ENCODE results near the gene OGFOD3.
"Not testable (repeated sequence)": the region's sequence is repeated elsewhere in the genome, so short reads cannot be mapped to it uniquely, and the experiment has no call there.

The OGFOD3 gene

DNA sequence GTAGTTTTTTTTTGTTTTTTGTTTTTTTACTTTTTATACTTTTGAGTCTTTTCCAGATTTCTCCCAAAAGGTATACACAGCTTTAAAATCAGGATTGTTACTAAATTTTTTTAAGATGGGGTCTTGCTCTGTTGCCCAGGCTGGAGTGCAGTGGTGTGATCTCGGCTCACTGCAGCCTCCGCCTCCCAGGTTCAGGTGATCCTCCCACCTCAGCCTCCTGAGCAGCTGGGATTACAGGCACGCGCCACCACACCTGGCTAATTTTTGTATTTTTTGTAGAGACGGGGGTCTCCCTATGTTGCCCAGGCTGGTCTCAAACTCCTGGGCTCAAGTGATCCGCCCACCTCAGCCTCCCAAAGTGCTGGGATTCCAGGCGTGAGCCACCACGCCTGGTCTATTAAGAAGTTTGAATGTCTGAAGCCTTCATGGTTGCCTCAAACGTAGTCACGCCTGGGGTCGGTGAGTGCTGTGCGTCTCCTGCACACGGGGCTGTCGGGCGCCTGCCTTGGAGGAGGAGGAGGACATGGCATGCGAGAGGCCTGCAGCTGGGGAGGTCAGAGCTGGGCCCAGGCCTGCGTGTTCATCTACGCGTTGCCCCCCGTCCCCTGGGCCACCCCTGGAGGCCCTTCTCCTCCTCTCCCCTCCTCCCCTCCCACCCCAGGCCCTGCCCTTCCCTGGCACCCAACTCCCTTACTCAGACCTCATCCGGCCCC is 36.0 kb downstream of the OGFOD3 start:
- not testable (repeated sequence) for H3K9ac ChIP-seq (ENCODE audit: low read depth, low read length); H3K4me2 ChIP-seq (ENCODE audit: low read length); H3K4me3 ChIP-seq (ENCODE audit: low read length); H3K9me3 ChIP-seq (replicated peaks; ENCODE audit: low read length); H3K36me3 ChIP-seq (ENCODE audit: insufficient read depth, low read length)
- Histone ChIP-seq H3K27me3 (ENCODE audit: control insufficient read depth, insufficient read depth, low read length) (peaks cover 76% of the 10 kb centered on the region), H3K4me1 (ENCODE audit: control insufficient read depth, insufficient read depth, low read length) (peaks cover 20% of the 10 kb centered on the region)

DNA sequence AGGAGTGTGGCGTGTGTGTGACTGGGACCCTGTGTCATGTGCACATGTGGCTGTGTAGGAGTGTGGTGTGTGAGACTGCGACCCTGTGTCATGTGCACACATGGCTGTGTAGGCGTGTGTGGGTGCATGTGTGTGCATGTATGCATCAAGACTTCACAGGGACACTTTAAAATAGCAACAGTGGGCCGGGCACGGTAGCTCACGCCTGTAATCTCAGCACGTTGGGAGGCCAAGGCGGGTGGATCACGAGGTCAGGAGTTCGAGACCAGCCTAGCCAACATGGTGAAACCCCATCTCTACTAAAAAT is 36.7 kb downstream of the OGFOD3 start:
- Histone ChIP-seq H3K4me3 (ENCODE audit: low read length) (peak overlapping the region; percentile 49), H3K4me2 (ENCODE audit: low read length) (peak overlapping the region; percentile 66), H3K27me3 (ENCODE audit: control insufficient read depth, insufficient read depth, low read length) (peaks cover 69% of the 10 kb centered on the region), H3K4me1 (ENCODE audit: control insufficient read depth, insufficient read depth, low read length) (peaks cover 20% of the 10 kb centered on the region)
- not testable (repeated sequence) for H3K36me3 ChIP-seq (ENCODE audit: insufficient read depth, low read length); H3K9me3 ChIP-seq (replicated peaks; ENCODE audit: low read length); H3K9ac ChIP-seq (ENCODE audit: low read depth, low read length)

GRCh38 chr17:82380860-82381702 is 37.3 kb downstream of the OGFOD3 start:
- H3K4me2 ChIP-seq (ENCODE audit: low read length): peak overlapping the region; percentile 66
- peaks cover 63% of the 10 kb centered on the region for H3K27me3 ChIP-seq (ENCODE audit: control insufficient read depth, insufficient read depth, low read length)
- H3K4me3 ChIP-seq (ENCODE audit: low read length): peak overlapping the region; percentile 49
- H3K9me3 ChIP-seq (replicated peaks; ENCODE audit: low read length): no peaks in the 10 kb centered on the region
- peaks cover 20% of the 10 kb centered on the region for H3K4me1 ChIP-seq (ENCODE audit: control insufficient read depth, insufficient read depth, low read length)
- no peak overlapping the region for H3K9ac ChIP-seq (ENCODE audit: low read depth, low read length)
- no peaks in the 10 kb centered on the region for H3K36me3 ChIP-seq (ENCODE audit: insufficient read depth, low read length)

DNA sequence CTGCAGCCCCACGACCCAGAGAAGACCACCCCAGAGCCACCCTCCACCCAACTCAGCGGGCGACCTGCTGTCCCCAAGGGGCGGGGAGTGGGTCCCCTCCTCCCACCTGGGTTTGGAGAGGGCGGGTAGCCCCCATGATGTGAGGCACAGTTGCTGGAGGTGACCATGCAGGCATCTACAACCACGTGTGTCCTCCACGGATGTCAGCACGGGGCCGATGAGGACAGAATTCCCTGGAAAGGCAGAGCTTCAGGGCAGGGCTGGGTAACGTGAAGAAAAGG is 39.7 kb downstream of the OGFOD3 start:
- Histone ChIP-seq H3K36me3 (ENCODE audit: insufficient read depth, low read length) (no peaks in the 10 kb centered on the region), H3K9ac (ENCODE audit: low read depth, low read length) (no peak overlapping the region), H3K4me1 (ENCODE audit: control insufficient read depth, insufficient read depth, low read length) (peaks cover 10% of the 10 kb centered on the region), H3K4me2 (ENCODE audit: low read length) (no peak overlapping the region), H3K9me3 (replicated peaks; ENCODE audit: low read length) (no peaks in the 10 kb centered on the region), H3K27me3 (ENCODE audit: control insufficient read depth, insufficient read depth, low read length) (peaks cover 40% of the 10 kb centered on the region), H3K4me3 (ENCODE audit: low read length) (no peak overlapping the region)

DNA sequence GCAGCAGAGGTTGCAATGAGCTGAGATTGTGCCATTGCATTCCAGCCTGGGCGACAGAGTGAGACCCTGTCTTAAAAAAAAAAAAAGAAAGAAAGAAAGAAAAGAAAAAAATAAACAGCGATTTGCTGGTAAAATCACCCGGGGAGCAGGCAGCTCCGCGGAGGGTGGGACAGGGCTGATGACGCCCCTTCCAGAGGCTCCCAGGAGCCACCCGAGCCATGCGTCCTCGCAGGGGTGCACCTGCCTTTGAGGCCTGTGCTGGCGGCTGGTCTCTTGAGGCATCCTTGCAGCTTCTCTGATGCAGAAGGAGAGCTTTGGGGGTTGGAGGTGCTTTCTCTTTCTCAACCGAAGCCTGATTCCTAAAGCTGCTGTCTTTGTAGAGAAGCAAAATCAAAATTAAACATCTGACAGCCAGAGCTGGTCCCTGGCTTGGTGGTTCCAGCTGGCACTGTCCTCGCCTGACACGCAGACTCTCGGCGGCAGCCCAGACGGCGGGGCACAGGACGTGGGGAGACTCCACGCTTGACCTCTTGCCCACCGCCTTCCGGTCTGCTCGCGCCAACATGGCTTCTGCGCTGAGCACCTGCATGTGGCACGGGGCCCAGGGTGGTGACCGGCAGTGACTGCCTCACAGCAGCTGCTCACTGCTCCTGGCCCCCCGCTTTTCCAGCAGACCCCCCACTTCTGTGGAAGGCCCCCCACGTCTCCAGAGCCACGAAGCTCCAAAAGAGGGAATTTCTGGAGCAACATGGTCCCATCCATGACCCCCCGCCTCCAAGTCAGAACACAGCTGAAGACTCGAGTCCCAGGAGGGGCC is 40.3 kb downstream of the OGFOD3 start:
- peaks cover 10% of the 10 kb centered on the region for H3K4me1 ChIP-seq (ENCODE audit: control insufficient read depth, insufficient read depth, low read length)
- H3K4me3 ChIP-seq (ENCODE audit: low read length): no peak overlapping the region
- H3K9me3 ChIP-seq (replicated peaks; ENCODE audit: low read length): no peaks in the 10 kb centered on the region
- no peak overlapping the region for H3K9ac ChIP-seq (ENCODE audit: low read depth, low read length)
- H3K4me2 ChIP-seq (ENCODE audit: low read length): no peak overlapping the region
- H3K27me3 ChIP-seq (ENCODE audit: control insufficient read depth, insufficient read depth, low read length): peaks cover 36% of the 10 kb centered on the region
- no peaks in the 10 kb centered on the region for H3K36me3 ChIP-seq (ENCODE audit: insufficient read depth, low read length)

DNA sequence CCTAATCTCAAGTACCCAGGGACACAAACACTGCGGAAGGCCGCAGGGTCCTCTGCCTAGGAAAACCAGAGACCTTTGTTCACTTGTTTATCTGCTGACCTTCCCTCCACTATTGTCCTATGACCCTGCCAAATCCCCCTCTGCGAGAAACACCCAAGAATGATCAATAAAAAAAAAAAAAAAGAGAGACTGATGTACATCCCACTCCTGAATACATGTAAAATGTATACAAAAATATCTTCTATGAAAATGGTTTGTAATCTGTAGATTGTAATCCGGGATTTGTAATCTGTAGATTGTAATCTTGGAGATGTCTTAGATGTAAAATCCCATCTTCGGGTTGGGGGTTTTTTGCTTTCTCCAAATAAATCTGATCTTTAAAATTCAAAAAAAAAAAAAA is 41.1 kb downstream of the OGFOD3 start:
- not testable (repeated sequence) for H3K9ac ChIP-seq (ENCODE audit: low read depth, low read length); H3K9me3 ChIP-seq (replicated peaks; ENCODE audit: low read length); H3K36me3 ChIP-seq (ENCODE audit: insufficient read depth, low read length); H3K4me3 ChIP-seq (ENCODE audit: low read length); H3K4me2 ChIP-seq (ENCODE audit: low read length)
- H3K27me3 ChIP-seq (ENCODE audit: control insufficient read depth, insufficient read depth, low read length): peaks cover 43% of the 10 kb centered on the region
- H3K4me1 ChIP-seq (ENCODE audit: control insufficient read depth, insufficient read depth, low read length): peaks cover 16% of the 10 kb centered on the region

- no peak overlapping the region for H3K4me3 ChIP-seq (ENCODE audit: low read length)
- H3K4me2 ChIP-seq (ENCODE audit: low read length): no peak overlapping the region
- peaks cover 47% of the 10 kb centered on the region for H3K27me3 ChIP-seq (ENCODE audit: control insufficient read depth, insufficient read depth, low read length)
- no peaks in the 10 kb centered on the region for H3K36me3 ChIP-seq (ENCODE audit: insufficient read depth, low read length)
- no peak overlapping the region for H3K9ac ChIP-seq (ENCODE audit: low read depth, low read length)
- peaks cover 20% of the 10 kb centered on the region for H3K4me1 ChIP-seq (ENCODE audit: control insufficient read depth, insufficient read depth, low read length)
- no peaks in the 10 kb centered on the region for H3K9me3 ChIP-seq (replicated peaks; ENCODE audit: low read length)
Observed at GRCh38 chr17:82376042-82376730, 42.2 kb downstream of the OGFOD3 start.

DNA sequence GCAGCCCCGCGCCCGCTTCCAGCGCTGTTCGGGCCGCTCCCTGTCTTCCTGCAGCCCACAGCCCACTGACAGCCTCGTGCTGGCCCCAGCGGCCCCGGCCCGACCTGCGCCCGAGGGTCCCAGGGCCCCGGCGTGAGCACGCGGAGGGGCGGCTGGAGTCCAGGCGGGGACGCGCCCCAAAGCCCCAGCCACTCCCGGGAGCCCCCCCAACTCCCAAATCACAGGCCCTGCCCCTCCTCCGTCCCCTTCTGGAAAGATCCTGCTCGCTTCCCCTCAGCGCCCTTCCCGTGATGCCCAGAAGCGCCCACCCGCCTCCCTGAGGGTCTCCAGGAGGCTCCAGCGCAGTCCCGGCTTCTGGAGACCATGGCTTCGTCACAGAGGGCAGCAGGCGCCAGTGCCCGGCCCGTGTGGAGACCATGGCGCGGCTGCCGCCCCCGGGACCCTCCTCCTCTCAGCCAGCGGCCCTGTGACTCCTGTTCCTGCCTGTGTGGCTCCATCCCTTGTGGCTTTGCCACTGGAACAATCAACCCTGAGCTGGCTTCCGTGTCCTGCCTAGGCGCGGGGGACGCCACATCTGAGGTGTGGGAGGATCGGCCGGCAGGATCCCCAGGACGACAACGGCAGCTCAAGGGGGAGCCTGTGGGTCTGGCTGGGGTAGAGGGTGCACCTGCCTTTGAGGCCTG is 42.9 kb downstream of the OGFOD3 start:
- no peaks in the 10 kb centered on the region for H3K9me3 ChIP-seq (replicated peaks; ENCODE audit: low read length)
- no peak overlapping the region for H3K9ac ChIP-seq (ENCODE audit: low read depth, low read length)
- no peak overlapping the region for H3K4me2 ChIP-seq (ENCODE audit: low read length)
- H3K4me1 ChIP-seq (ENCODE audit: control insufficient read depth, insufficient read depth, low read length): peaks cover 22% of the 10 kb centered on the region
- H3K4me3 ChIP-seq (ENCODE audit: low read length): no peak overlapping the region
- H3K27me3 ChIP-seq (ENCODE audit: control insufficient read depth, insufficient read depth, low read length): peaks cover 47% of the 10 kb centered on the region
- H3K36me3 ChIP-seq (ENCODE audit: insufficient read depth, low read length): no peaks in the 10 kb centered on the region

DNA sequence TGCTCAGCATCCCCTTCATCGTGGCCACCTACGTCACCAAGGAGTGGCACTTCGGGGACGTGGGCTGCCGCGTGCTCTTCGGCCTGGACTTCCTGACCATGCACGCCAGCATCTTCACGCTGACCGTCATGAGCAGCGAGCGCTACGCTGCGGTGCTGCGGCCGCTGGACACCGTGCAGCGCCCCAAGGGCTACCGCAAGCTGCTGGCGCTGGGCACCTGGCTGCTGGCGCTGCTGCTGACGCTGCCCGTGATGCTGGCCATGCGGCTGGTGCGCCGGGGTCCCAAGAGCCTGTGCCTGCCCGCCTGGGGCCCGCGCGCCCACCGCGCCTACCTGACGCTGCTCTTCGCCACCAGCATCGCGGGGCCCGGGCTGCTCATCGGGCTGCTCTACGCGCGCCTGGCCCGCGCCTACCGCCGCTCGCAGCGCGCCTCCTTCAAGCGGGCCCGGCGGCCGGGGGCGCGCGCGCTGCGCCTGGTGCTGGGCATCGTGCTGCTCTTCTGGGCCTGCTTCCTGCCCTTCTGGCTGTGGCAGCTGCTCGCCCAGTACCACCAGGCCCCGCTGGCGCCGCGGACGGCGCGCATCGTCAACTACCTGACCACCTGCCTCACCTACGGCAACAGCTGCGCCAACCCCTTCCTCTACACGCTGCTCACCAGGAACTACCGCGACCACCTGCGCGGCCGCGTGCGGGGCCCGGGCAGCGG is 43.6 kb downstream of the OGFOD3 start:
- peaks cover 48% of the 10 kb centered on the region for H3K27me3 ChIP-seq (ENCODE audit: control insufficient read depth, insufficient read depth, low read length)
- no peak overlapping the region for H3K9ac ChIP-seq (ENCODE audit: low read depth, low read length)
- peaks cover 25% of the 10 kb centered on the region for H3K4me1 ChIP-seq (ENCODE audit: control insufficient read depth, insufficient read depth, low read length)
- no peak overlapping the region for H3K4me2 ChIP-seq (ENCODE audit: low read length)
- no peaks in the 10 kb centered on the region for H3K9me3 ChIP-seq (replicated peaks; ENCODE audit: low read length)
- no peaks in the 10 kb centered on the region for H3K36me3 ChIP-seq (ENCODE audit: insufficient read depth, low read length)
- no peak overlapping the region for H3K4me3 ChIP-seq (ENCODE audit: low read length)

GRCh38 chr17:82373731-82374625 is 44.4 kb downstream of the OGFOD3 start:
- Histone ChIP-seq H3K27me3 (ENCODE audit: control insufficient read depth, insufficient read depth, low read length) (peaks cover 49% of the 10 kb centered on the region), H3K36me3 (ENCODE audit: insufficient read depth, low read length) (no peaks in the 10 kb centered on the region), H3K4me1 (ENCODE audit: control insufficient read depth, insufficient read depth, low read length) (peaks cover 25% of the 10 kb centered on the region), H3K4me2 (ENCODE audit: low read length) (no peak overlapping the region), H3K9me3 (replicated peaks; ENCODE audit: low read length) (no peaks in the 10 kb centered on the region), H3K9ac (ENCODE audit: low read depth, low read length) (no peak overlapping the region), H3K4me3 (ENCODE audit: low read length) (no peak overlapping the region)

Measured in skeletal muscle satellite cell (primary cell).